Caco-2 (cell line): ENCODE data around the gene NFKBIE. TPM values are rescaled to one million over a fixed set of nuclear protein-coding genes. Genes with fewer than 3 reads are reported as not detected.
A peak's percentile ranks its signal among the peaks of the same experiment; 100 is the strongest.

Source experiments
- BruUV-seq: library from RNA; stranded (reverse); fragments of 400-500 nt; replicated peaks from 2 replicates; lab custom pipeline; 2021; lab: Mats Ljungman, UMichigan
- CTCF ChIA-PET: fragments of 300-600 bp; sonication (Branson Sonifier 250); formaldehyde crosslinking; loops from one replicate; lab custom pipeline; 2022; ENCODE audit warnings: antibody characterized with exemption; lab: Charles Lee
- POLR2A ChIA-PET: fragments of 300-600 bp; sonication (Branson Sonifier 250); formaldehyde crosslinking; loops from one replicate; lab custom pipeline; 2022; ENCODE audit warnings: antibody characterized with exemption; lab: Charles Lee
- DNase-seq, 2 experiments: peaks; one replicate each; pipeline versions ENCODE4 v3.0.0 to v3.0.0-alpha.2; 2020 to 2022
- H3K27me3 ChIP-seq: replicated peaks from 2 replicates; pipeline ENCODE4 v1.6.0; 2011; ENCODE audit warnings: low read length; ENCODE audit not compliant: control insufficient read depth, insufficient read depth
- H3K36me3 ChIP-seq: 2 replicates; pipeline ENCODE4 v1.5.1; 2011; ENCODE audit warnings: low read length; ENCODE audit not compliant: control insufficient read depth, insufficient read depth
- H3K4me1 ChIP-seq: fragments of 250-450 bp; sonication (Bioruptor Pico); 2 replicates; pipeline ENCODE4 v1.5.1; 2020; ENCODE audit warnings: mild to moderate bottlenecking
- H3K4me3 ChIP-seq: 2 replicates; pipeline ENCODE4 v1.5.1; 2011; ENCODE audit warnings: low read depth, mild to moderate bottlenecking, control low read depth, low read length
- H3K9me3 ChIP-seq: fragments of 250-450 bp; sonication (Bioruptor Pico); 2 replicates; pipeline ENCODE4 v1.5.1; 2020; ENCODE audit warnings: mild to moderate bottlenecking, moderate library complexity
- H3K27ac Mint-ChIP-seq: one replicate; pipeline ENCODE4 v1.8.0; 2022; ENCODE audit warnings: mixed read lengths; ENCODE audit not compliant: unreplicated experiment
- H3K27me3 Mint-ChIP-seq: one replicate; pipeline ENCODE4 v1.8.0; 2022; ENCODE audit warnings: mixed read lengths; ENCODE audit not compliant: insufficient read depth, unreplicated experiment
- H3K36me3 Mint-ChIP-seq: one replicate; pipeline ENCODE4 v1.8.0; 2022; ENCODE audit warnings: mild to moderate bottlenecking, mixed read lengths; ENCODE audit not compliant: insufficient read depth, unreplicated experiment
- H3K4me1 Mint-ChIP-seq: one replicate; pipeline ENCODE4 v1.8.0; 2022; ENCODE audit warnings: low read depth, mixed read lengths; ENCODE audit not compliant: unreplicated experiment
- H3K4me3 Mint-ChIP-seq: one replicate; pipeline ENCODE4 v1.8.0; 2022; ENCODE audit warnings: mild to moderate bottlenecking, moderate library complexity, mixed read lengths; ENCODE audit not compliant: unreplicated experiment
- H3K9me3 Mint-ChIP-seq: one replicate; pipeline ENCODE4 v1.8.0; 2022; ENCODE audit warnings: mixed read lengths; ENCODE audit not compliant: unreplicated experiment
- intact Hi-C: fragments of 100-400 bp; cut with micrococcal nuclease; formaldehyde crosslinking; loops from one replicate; pipeline ENCODE4 v1.10.0; 2022; ENCODE audit not compliant: unreplicated experiment
- total RNA-seq: library from RNA; stranded (reverse); gene quantifications from 2 replicates; pipeline ENCODE4 v1.2.3, GENCODE V29; 2022
- TF ChIP-seq, protein P1 (sequence below), 2 experiments: fragments of 200-600 bp in 1 of 2; IDR thresholded peaks; 1 replicate in 1 of 2; 2 replicates in 1 of 2; pipeline versions ENCODE4 v1.5.1 to v1.8.0; 2011 to 2022; ENCODE audit warnings: antibody characterized with exemption in 1 of 2, control low read depth in 1 of 2, inconsistent platforms in 1 of 2, low read depth in 1 of 2, low read length in 1 of 2, mild to moderate bottlenecking in 1 of 2, moderate library complexity in 1 of 2; ENCODE audit not compliant: insufficient read depth in 1 of 2, severe bottlenecking in 1 of 2, unreplicated experiment in 1 of 2

Gene NFKBIE
- total RNA-seq, 1 experiment from 2014 or later: 8.4 TPM

DNA sequence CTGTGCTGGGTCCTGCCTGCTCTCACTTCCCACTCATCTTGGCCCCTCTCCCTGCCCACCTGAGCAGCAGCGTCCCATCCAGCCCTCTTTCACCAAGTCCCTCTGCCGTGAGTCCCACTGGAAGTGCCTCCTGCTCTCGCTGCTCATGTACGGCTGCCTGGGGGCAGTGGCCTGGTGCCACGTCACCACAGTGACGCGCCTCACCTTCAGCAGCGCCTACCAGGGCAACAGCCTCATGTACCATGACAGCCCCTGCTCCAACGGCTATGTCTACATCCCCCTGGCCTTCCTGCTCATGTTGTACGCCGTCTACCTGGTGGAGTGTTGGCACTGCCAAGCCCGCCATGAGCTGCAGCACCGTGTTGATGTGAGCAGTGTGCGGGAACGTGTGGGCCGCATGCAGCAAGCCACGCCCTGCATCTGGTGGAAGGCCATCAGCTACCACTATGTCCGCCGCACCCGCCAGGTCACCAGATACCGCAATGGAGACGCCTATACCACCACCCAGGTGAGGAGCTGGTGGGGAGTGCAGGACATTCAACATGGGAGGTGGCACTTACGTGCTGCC, 7.7 kb upstream of the NFKBIE start:
- no peaks in the 10 kb centered on the region for H3K36me3 Mint-ChIP-seq
- CTCF ChIA-PET: interaction anchor here (0.6 kb wide), 1 partner anchor 31 kb away, joined by 3 read pairs; no protein-coding TSS in a partner anchor
- DNase-seq: no peak
- Histone ChIP-seq H3K4me3 (no peak overlapping the region), H3K4me1 (peaks cover 4% of the 10 kb centered on the region; the same call in 1 of the 2 replicates), H3K36me3 (no peaks in the 10 kb centered on the region), H3K9me3 (no peaks in the 10 kb centered on the region), H3K27me3 (peaks cover 6% of the 10 kb centered on the region)
- H3K27ac Mint-ChIP-seq: no peak overlapping the region
- H3K27me3 Mint-ChIP-seq: peaks cover 27% of the 10 kb centered on the region
- intact Hi-C loops: no loop called here
- BruUV-seq: no TSS peak
- no peak overlapping the region for H3K4me3 Mint-ChIP-seq
- H3K4me1 Mint-ChIP-seq: no peaks in the 10 kb centered on the region
- H3K9me3 Mint-ChIP-seq: no peaks in the 10 kb centered on the region
- TF ChIP-seq, protein P1, sequence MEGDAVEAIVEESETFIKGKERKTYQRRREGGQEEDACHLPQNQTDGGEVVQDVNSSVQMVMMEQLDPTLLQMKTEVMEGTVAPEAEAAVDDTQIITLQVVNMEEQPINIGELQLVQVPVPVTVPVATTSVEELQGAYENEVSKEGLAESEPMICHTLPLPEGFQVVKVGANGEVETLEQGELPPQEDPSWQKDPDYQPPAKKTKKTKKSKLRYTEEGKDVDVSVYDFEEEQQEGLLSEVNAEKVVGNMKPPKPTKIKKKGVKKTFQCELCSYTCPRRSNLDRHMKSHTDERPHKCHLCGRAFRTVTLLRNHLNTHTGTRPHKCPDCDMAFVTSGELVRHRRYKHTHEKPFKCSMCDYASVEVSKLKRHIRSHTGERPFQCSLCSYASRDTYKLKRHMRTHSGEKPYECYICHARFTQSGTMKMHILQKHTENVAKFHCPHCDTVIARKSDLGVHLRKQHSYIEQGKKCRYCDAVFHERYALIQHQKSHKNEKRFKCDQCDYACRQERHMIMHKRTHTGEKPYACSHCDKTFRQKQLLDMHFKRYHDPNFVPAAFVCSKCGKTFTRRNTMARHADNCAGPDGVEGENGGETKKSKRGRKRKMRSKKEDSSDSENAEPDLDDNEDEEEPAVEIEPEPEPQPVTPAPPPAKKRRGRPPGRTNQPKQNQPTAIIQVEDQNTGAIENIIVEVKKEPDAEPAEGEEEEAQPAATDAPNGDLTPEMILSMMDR (IDR thresholded peaks at IDR 0.05; ENCODE audit: insufficient read depth in 1 of 2, low read depth in 1 of 2, low read length in 1 of 2, severe bottlenecking in 1 of 2, unreplicated experiment in 1 of 2): no peak
- POLR2A ChIA-PET: no interaction called here

DNA sequence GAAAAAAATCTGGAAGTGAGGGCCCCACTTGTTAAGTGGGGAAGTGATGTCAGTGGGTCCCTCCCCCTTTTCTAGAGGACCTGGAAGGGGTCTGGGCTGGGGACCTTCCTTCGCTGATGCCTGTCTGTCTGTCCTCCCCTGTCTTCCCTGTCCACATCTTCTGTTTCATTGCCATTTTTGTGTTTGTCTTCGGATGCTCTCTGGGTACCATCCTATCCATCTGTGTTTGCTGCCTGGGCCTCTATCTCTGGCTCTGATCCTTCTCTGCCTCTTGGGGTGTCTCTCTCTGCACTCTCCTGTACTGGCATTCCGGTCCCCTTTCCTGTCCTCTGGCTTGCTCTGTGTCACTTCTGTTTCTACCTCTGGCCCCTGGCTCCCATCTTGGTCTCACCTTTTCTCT, 7.2 kb upstream of the NFKBIE start:
- BruUV-seq: no TSS peak
- POLR2A ChIA-PET: no interaction called here

DNA sequence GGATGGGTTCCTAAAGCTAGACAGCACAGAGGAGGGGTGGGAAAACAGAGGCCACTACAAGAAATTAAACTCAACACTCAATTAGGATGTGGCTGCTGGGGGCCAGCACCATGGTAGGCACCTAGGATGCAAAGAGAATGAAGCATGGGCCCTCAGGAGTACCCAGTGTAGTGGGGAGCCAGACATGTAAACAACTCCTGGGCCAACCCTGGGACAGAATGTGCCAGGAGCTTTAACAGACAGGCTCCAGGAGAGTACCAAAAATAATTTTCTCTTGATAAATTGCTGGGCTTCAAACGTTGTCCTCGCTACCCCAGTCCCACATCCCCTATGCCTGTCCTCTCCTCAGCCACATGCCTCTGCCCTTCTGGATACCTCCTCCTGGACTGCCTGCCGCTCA, 6.6 kb upstream of the NFKBIE start:
- BruUV-seq: no TSS peak
- H3K27me3 Mint-ChIP-seq: peaks cover 18% of the 10 kb centered on the region

More for the DNA sequence above, 7.2 kb upstream of the NFKBIE start:
- CTCF ChIA-PET: no interaction called here
- H3K27ac Mint-ChIP-seq: no peak overlapping the region
- Histone ChIP-seq H3K27me3 (peaks cover 6% of the 10 kb centered on the region), H3K4me3 (no peak overlapping the region), H3K36me3 (no peaks in the 10 kb centered on the region), H3K9me3 (no peaks in the 10 kb centered on the region), H3K4me1 (peaks cover 6% of the 10 kb centered on the region; the same call in 1 of the 2 replicates)
- no peaks in the 10 kb centered on the region for H3K9me3 Mint-ChIP-seq
- intact Hi-C loops: no loop called here
- DNase-seq: no peak
- H3K4me1 Mint-ChIP-seq: no peaks in the 10 kb centered on the region
- TF ChIP-seq, protein P1 (IDR thresholded peaks at IDR 0.05; ENCODE audit: insufficient read depth in 1 of 2, low read depth in 1 of 2, low read length in 1 of 2, severe bottlenecking in 1 of 2, unreplicated experiment in 1 of 2): no peak
- peaks cover 22% of the 10 kb centered on the region for H3K27me3 Mint-ChIP-seq
- no peak overlapping the region for H3K4me3 Mint-ChIP-seq
- H3K36me3 Mint-ChIP-seq: no peaks in the 10 kb centered on the region

More for the DNA sequence above, 6.6 kb upstream of the NFKBIE start:
- Histone ChIP-seq H3K36me3 (no peaks in the 10 kb centered on the region), H3K4me1 (peaks cover 6% of the 10 kb centered on the region; the same call in 1 of the 2 replicates), H3K4me3 (no peak overlapping the region), H3K9me3 (no peaks in the 10 kb centered on the region), H3K27me3 (peaks cover 6% of the 10 kb centered on the region)
- TF ChIP-seq, protein P1 (IDR thresholded peaks at IDR 0.05; ENCODE audit: insufficient read depth in 1 of 2, low read depth in 1 of 2, low read length in 1 of 2, severe bottlenecking in 1 of 2, unreplicated experiment in 1 of 2): no peak
- intact Hi-C loops: no loop called here
- no peak for DNase-seq
- Mint-ChIP-seq H3K4me3 (peak overlapping the region; percentile 13), H3K9me3 (no peaks in the 10 kb centered on the region), H3K4me1 (no peaks in the 10 kb centered on the region), H3K27ac (no peak overlapping the region), H3K36me3 (no peaks in the 10 kb centered on the region)
- POLR2A ChIA-PET: no interaction called here
- CTCF ChIA-PET: interaction anchor here (0.7 kb wide), 1 partner anchor 1164 kb away, joined by 4 read pairs; no protein-coding TSS in a partner anchor
